ENCODE measurements around the gene GMPR. TPM values are rescaled to one million over a fixed set of nuclear protein-coding genes. Genes with fewer than 3 reads are reported as not detected.
A peak's percentile ranks its signal among the peaks of the same experiment; 100 is the strongest.

Gene GMPR
- total and polyA plus RNA-seq, 10 of the 15 experiments (the other 5 are each of a cell fraction or from before 2014, with no cell fraction given), result 0.15 to 1.8 (median 0.49) TPM; not detected in 1

GRCh38 chr6:16305788-16306187 lies 67.4 kb downstream of the GMPR start (continued):
- TF ChIP-seq, protein P1, sequence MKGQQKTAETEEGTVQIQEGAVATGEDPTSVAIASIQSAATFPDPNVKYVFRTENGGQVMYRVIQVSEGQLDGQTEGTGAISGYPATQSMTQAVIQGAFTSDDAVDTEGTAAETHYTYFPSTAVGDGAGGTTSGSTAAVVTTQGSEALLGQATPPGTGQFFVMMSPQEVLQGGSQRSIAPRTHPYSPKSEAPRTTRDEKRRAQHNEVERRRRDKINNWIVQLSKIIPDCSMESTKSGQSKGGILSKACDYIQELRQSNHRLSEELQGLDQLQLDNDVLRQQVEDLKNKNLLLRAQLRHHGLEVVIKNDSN (IDR thresholded peaks at IDR 0.05; ENCODE audit: borderline replicate concordance, extremely low read length, insufficient read depth, low read depth, low read length), result no peak
- TF ChIP-seq IKZF1 (conservative IDR thresholded peaks at IDR 0.05) (0 out of 2 replicates have a peak, but pooled peaks have one; percentile 7), RUNX3 (IDR thresholded peaks at IDR 0.05; ENCODE audit: low read length) (no peak)

GRCh38 chr6:16306334-16306733 lies 67.9 kb downstream of the GMPR start:
- 25% methylated on average over 20 of the region's 20 CpGs for WGBS (ENCODE audit: insufficient coverage, insufficient replicate concordance, low lambda C conversion rate, missing lambda C conversion rate)
- no peak overlapping the region for H2AFZ ChIP-seq (ENCODE audit: control insufficient read depth, low read depth, low read length)

More at GRCh38 chr6:16306334-16306733, 67.9 kb downstream of the GMPR start:
- H3K27me3 ChIP-seq (replicated peaks in 1 of 2; ENCODE audit: control insufficient read depth in 2 of 2, insufficient read depth in 2 of 2, low read length in 1 of 2), result no peaks in the 10 kb centered on the region
- peaks cover 0 to 12% of the 10 kb centered on the region in 2 experiments; a peak in 2 of 4 replicates for H3K36me3 ChIP-seq (ENCODE audit: control insufficient read depth in 2 of 2, insufficient read depth in 2 of 2, low read length in 1 of 2)
- POLR2A ChIA-PET, result interaction anchor here (0.6 kb wide), 1 partner anchor 20 kb away, joined by 3 read pairs; no protein-coding TSS in a partner anchor
- SMC1A ChIA-PET (ENCODE audit: uncharacterized antibody, unreplicated experiment), result interaction anchor here (0.6 kb wide), 1 partner anchor 22 kb away, joined by 3 read pairs; no protein-coding TSS in a partner anchor
- H3K4me2 ChIP-seq (ENCODE audit: control insufficient read depth, insufficient read depth), result peak overlapping the region; percentile 88
- H3K79me2 ChIP-seq (ENCODE audit: control insufficient read depth, insufficient read depth, low read length), result no peaks in the 10 kb centered on the region
- in situ Hi-C loops (cut with MboI), result no loop called here
- DNase-seq (ENCODE audit: low read depth, low spot score), result no peak
- H3K9me3 ChIP-seq (replicated peaks; ENCODE audit: control insufficient read depth, insufficient read depth, low read length), result no peaks in the 10 kb centered on the region
- intact Hi-C loops (cut with micrococcal nuclease; ENCODE audit: unreplicated experiment), result loop anchor here (10.0 kb wide), 1 partner anchor 458 kb away; the partner anchor contains the start of gene ATXN1
- CTCF ChIA-PET, result interaction anchor here (0.9 to 3.3 kb wide), 5 partner anchors 11 to 457 kb away, joined by 3 to 16 read pairs (median 11); no protein-coding TSS in a partner anchor
- no peak for ATAC-seq
- RAD21 ChIA-PET (ENCODE audit: unreplicated experiment), result interaction anchor here (1.1 to 1.4 kb wide), 2 partner anchors 8 to 16 kb away, joined by 3 to 4 read pairs; no protein-coding TSS in a partner anchor
- peaks cover 29% of the 10 kb centered on the region for H3K4me1 ChIP-seq (ENCODE audit: control insufficient read depth, insufficient read depth, low read length)
- TSS peak; percentile 7 for BruUV-seq (replicated peaks)
- TF ChIP-seq, protein P2, sequence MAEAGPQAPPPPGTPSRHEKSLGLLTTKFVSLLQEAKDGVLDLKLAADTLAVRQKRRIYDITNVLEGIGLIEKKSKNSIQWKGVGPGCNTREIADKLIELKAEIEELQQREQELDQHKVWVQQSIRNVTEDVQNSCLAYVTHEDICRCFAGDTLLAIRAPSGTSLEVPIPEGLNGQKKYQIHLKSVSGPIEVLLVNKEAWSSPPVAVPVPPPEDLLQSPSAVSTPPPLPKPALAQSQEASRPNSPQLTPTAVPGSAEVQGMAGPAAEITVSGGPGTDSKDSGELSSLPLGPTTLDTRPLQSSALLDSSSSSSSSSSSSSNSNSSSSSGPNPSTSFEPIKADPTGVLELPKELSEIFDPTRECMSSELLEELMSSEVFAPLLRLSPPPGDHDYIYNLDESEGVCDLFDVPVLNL (IDR thresholded peaks at IDR 0.05; ENCODE audit: low read depth, low read length), result no peak
- TF ChIP-seq, protein P3, sequence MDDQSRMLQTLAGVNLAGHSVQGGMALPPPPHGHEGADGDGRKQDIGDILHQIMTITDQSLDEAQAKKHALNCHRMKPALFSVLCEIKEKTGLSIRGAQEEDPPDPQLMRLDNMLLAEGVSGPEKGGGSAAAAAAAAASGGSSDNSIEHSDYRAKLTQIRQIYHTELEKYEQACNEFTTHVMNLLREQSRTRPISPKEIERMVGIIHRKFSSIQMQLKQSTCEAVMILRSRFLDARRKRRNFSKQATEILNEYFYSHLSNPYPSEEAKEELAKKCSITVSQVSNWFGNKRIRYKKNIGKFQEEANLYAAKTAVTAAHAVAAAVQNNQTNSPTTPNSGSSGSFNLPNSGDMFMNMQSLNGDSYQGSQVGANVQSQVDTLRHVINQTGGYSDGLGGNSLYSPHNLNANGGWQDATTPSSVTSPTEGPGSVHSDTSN (IDR thresholded peaks at IDR 0.05; ENCODE audit: insufficient replicate concordance, low read depth, low read length), result no peak
- TF ChIP-seq TCF7 (IDR thresholded peaks at IDR 0.05; ENCODE audit: borderline replicate concordance) (no peak), ELK1 (IDR thresholded peaks at IDR 0.05; ENCODE audit: low read depth, low read length) (no peak), ESRRA (IDR thresholded peaks at IDR 0.05; ENCODE audit: low read length) (no peak), PKNOX1 (IDR thresholded peaks at IDR 0.05) (no peak), KLF5 (IDR thresholded peaks at IDR 0.05; ENCODE audit: partially characterized antibody) (no peak)
- TF ChIP-seq, protein P4, sequence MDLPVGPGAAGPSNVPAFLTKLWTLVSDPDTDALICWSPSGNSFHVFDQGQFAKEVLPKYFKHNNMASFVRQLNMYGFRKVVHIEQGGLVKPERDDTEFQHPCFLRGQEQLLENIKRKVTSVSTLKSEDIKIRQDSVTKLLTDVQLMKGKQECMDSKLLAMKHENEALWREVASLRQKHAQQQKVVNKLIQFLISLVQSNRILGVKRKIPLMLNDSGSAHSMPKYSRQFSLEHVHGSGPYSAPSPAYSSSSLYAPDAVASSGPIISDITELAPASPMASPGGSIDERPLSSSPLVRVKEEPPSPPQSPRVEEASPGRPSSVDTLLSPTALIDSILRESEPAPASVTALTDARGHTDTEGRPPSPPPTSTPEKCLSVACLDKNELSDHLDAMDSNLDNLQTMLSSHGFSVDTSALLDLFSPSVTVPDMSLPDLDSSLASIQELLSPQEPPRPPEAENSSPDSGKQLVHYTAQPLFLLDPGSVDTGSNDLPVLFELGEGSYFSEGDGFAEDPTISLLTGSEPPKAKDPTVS (IDR thresholded peaks at IDR 0.05; ENCODE audit: low read depth, low read length), result no peak
- no peaks in the 10 kb centered on the region for H4K20me1 ChIP-seq (ENCODE audit: control insufficient read depth, insufficient read depth)
- H3K4me3 ChIP-seq, result 0 out of 2 replicates have a peak overlapping the region, but pooled peaks have one; percentile 53
- FAIRE-seq, result no peak
- no peak overlapping the region for H3K9ac ChIP-seq (ENCODE audit: control insufficient read depth, insufficient read depth, low read length)
- peak overlapping the region; percentile 74; the same call in 1 of the 2 replicates for H3K27ac ChIP-seq (ENCODE audit: control insufficient read depth, insufficient read depth)
